Endodermal cell (in vitro differentiated cells): ENCODE data around the gene ZNF112. TPM values are rescaled to one million over a fixed set of nuclear protein-coding genes. Genes with fewer than 3 reads are reported as not detected.

Experiments
- DNase-seq: peaks from one replicate; pipeline ENCODE4 v3.0.0-alpha.2; 2017
- H3K27ac ChIP-seq: 2 replicates; pipeline ENCODE4 v1.5.1; 2013; ENCODE audit warnings: mild to moderate bottlenecking, low read depth, low read length, moderate library complexity
- H3K27me3 ChIP-seq: 2 replicates; pipeline ENCODE4 v1.6.1; 2013; ENCODE audit warnings: mild to moderate bottlenecking, low read length, moderate library complexity; ENCODE audit not compliant: insufficient read depth, control insufficient read depth, poor library complexity, severe bottlenecking
- H3K36me3 ChIP-seq: 2 replicates; pipeline ENCODE4 v1.7.0; 2013; ENCODE audit warnings: mild to moderate bottlenecking, low read length, moderate library complexity; ENCODE audit not compliant: control insufficient read depth, insufficient read depth
- H3K4me1 ChIP-seq: one replicate; pipeline ENCODE4 v1.7.0; 2013; ENCODE audit warnings: low read length; ENCODE audit not compliant: control insufficient read depth, insufficient read depth
- H3K4me3 ChIP-seq: 2 replicates; pipeline ENCODE4 v1.5.1; 2013; ENCODE audit warnings: mild to moderate bottlenecking, low read length, moderate library complexity
- H3K9ac ChIP-seq: 2 replicates; pipeline ENCODE4 v1.6.1; 2013; ENCODE audit warnings: mild to moderate bottlenecking, low read length, moderate library complexity; ENCODE audit not compliant: poor library complexity, severe bottlenecking; ENCODE audit errors: extremely low read depth
- H3K9me3 ChIP-seq: 2 replicates; pipeline ENCODE4 v1.6.1; 2013; ENCODE audit warnings: mild to moderate bottlenecking, low read length, moderate library complexity; ENCODE audit not compliant: control insufficient read depth
- H3K27ac Mint-ChIP-seq: 2 replicates; pipeline ENCODE4 v1.8.0; 2020; ENCODE audit warnings: mixed read lengths
- H3K27me3 Mint-ChIP-seq: 2 replicates; pipeline ENCODE4 v1.8.0; 2021; ENCODE audit warnings: mild to moderate bottlenecking, mixed read lengths; ENCODE audit not compliant: insufficient read depth
- H3K36me3 Mint-ChIP-seq: 2 replicates; pipeline ENCODE4 v1.8.0; 2020; ENCODE audit warnings: low read depth, mixed read lengths
- H3K4me1 Mint-ChIP-seq: 2 replicates; pipeline ENCODE4 v1.8.0; 2020; ENCODE audit warnings: mixed read lengths
- H3K4me3 Mint-ChIP-seq: 2 replicates; pipeline ENCODE4 v1.8.0; 2020; ENCODE audit warnings: mild to moderate bottlenecking, moderate library complexity, mixed read lengths
- H3K9me3 Mint-ChIP-seq: 2 replicates; pipeline ENCODE4 v1.8.0; 2020; ENCODE audit warnings: mild to moderate bottlenecking, mixed read lengths
- CTCF ChIP-seq: fragments of 200-600 bp; sonication (generic); conservative IDR thresholded peaks from 2 replicates; pipeline ENCODE4 v1.5.0; 2021; ENCODE audit warnings: antibody characterized with exemption, mild to moderate bottlenecking
- WGBS, 2 experiments: methylation state at CpG; one replicate each; pipeline versions ENCODE4 v1.1.5 to v1.1.7; 2013; ENCODE audit warnings: missing lambda C conversion rate in 2 of 2, mixed read lengths in 1 of 2; ENCODE audit not compliant: insufficient coverage in 1 of 2, insufficient read length in 1 of 2; 5-methylcytosine and 5-hydroxymethylcytosine counted together
- total RNA-seq, 2 donors: library from RNA; stranded (reverse); fragmentation: NEBNext Ultra II Directional in 1 of 2; extraction: Animal tissue kit (Norgen Biotek cat#: 25700) in 1 of 2; gene quantifications; 2 replicates in 1 of 2; 3 replicates in 1 of 2; pipeline ENCODE4 v1.2.1, GENCODE V29; 2021

Gene ZNF112
- total RNA-seq, 2 donors from 2014 or later = 5.0 to 6.1 TPM

- WGBS, 2 experiments = 83 to 94% methylated on average over 1 of the region's 1 CpG
- no peaks in the 10 kb centered on the region for H3K36me3 ChIP-seq
- no peak overlapping the region for H3K4me3 Mint-ChIP-seq
- H3K27ac ChIP-seq = no peak overlapping the region
- no peak overlapping the region for H3K4me3 ChIP-seq
- H3K36me3 Mint-ChIP-seq = peaks cover 2% of the 10 kb centered on the region
- no peaks in the 10 kb centered on the region for H3K4me1 Mint-ChIP-seq
- H3K4me1 ChIP-seq = no peaks in the 10 kb centered on the region
- peaks cover 5% of the 10 kb centered on the region for H3K27me3 Mint-ChIP-seq
- no peak overlapping the region for H3K27ac Mint-ChIP-seq
- H3K9ac ChIP-seq = no peak overlapping the region
- H3K9me3 ChIP-seq = peaks cover 14% of the 10 kb centered on the region
- TF ChIP-seq CTCF = no peak
- peaks cover 36% of the 10 kb centered on the region for H3K9me3 Mint-ChIP-seq
- DNase-seq = no peak
- no peaks in the 10 kb centered on the region for H3K27me3 ChIP-seq
Observed at GRCh38 chr19:44313231-44313630, 43.2 kb downstream of the ZNF112 start.

GRCh38 chr19:44308011-44308410 is 48.5 kb downstream of the ZNF112 start:
- no peak for TF ChIP-seq CTCF
- H3K4me3 Mint-ChIP-seq = no peak overlapping the region
- Histone ChIP-seq H3K27me3 (no peaks in the 10 kb centered on the region), H3K9ac (no peak overlapping the region), H3K27ac (no peak overlapping the region), H3K36me3 (no peaks in the 10 kb centered on the region), H3K4me3 (no peak overlapping the region), H3K9me3 (no peaks in the 10 kb centered on the region), H3K4me1 (peaks cover 6% of the 10 kb centered on the region)
- peaks cover 2% of the 10 kb centered on the region for H3K36me3 Mint-ChIP-seq
- no peak overlapping the region for H3K27ac Mint-ChIP-seq
- peaks cover 9% of the 10 kb centered on the region for H3K4me1 Mint-ChIP-seq
- peaks cover 5% of the 10 kb centered on the region for H3K27me3 Mint-ChIP-seq
- H3K9me3 Mint-ChIP-seq = peaks cover 6% of the 10 kb centered on the region
- WGBS, 2 experiments = 95% methylated on average over 2 of the region's 3 CpGs; no CpG with 5 or more reads in 1 of the 2 experiments
- no peak for DNase-seq

GRCh38 chr19:44306283-44306682 is 50.2 kb downstream of the ZNF112 start:
- Mint-ChIP-seq H3K4me1 (peaks cover 9% of the 10 kb centered on the region), H3K4me3 (no peak overlapping the region), H3K36me3 (peaks cover 6% of the 10 kb centered on the region), H3K27ac (no peak overlapping the region), H3K9me3 (peaks cover 4% of the 10 kb centered on the region), H3K27me3 (peaks cover 3% of the 10 kb centered on the region)
- Histone ChIP-seq H3K9ac (no peak overlapping the region), H3K4me3 (no peak overlapping the region), H3K4me1 (peaks cover 6% of the 10 kb centered on the region), H3K9me3 (no peaks in the 10 kb centered on the region), H3K36me3 (peaks cover 11% of the 10 kb centered on the region), H3K27me3 (no peaks in the 10 kb centered on the region), H3K27ac (no peak overlapping the region)
- DNase-seq = no peak
- 89 to 91% methylated on average over 6 to 15 of the region's 15 CpGs for WGBS, 2 experiments
- TF ChIP-seq CTCF = no peak
